GM12873 (cell line): ENCODE results near the gene OCEL1.

Source experiments
- TF ChIP-seq, protein P1 (sequence below): IDR thresholded peaks from 2 replicates; pipeline ENCODE4 v1.5.1; 2012; ENCODE audit warnings: low read depth, mild to moderate bottlenecking, moderate library complexity, low read length, control low read depth; ENCODE audit not compliant: insufficient read depth; ENCODE audit errors: missing control alignments

OCEL1 gene

DNA sequence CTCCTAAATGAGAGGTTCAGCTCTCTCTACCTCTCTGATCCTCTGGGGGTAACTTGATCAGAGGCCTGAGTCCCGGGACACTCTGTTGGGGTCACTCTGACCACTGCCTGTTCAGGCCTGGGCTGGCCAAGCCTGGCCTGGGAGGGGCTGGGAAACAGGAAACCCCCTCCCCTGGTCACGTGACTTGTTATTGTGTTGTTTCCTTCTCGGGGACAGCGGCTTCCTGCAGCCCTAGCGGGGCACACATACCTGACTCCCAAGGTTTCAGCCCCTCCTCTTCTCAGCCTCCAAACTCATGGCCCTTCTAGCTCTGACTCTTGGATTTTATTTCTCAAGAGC, 38.6 kb downstream of the OCEL1 start, which contains the start of gene USHBP1:
TSS of gene USHBP1 (minus strand) at position 105 of the 339 bp plus-strand sequence. CDS start 446 bp downstream, outside the sequence.
- TF ChIP-seq, protein P1, sequence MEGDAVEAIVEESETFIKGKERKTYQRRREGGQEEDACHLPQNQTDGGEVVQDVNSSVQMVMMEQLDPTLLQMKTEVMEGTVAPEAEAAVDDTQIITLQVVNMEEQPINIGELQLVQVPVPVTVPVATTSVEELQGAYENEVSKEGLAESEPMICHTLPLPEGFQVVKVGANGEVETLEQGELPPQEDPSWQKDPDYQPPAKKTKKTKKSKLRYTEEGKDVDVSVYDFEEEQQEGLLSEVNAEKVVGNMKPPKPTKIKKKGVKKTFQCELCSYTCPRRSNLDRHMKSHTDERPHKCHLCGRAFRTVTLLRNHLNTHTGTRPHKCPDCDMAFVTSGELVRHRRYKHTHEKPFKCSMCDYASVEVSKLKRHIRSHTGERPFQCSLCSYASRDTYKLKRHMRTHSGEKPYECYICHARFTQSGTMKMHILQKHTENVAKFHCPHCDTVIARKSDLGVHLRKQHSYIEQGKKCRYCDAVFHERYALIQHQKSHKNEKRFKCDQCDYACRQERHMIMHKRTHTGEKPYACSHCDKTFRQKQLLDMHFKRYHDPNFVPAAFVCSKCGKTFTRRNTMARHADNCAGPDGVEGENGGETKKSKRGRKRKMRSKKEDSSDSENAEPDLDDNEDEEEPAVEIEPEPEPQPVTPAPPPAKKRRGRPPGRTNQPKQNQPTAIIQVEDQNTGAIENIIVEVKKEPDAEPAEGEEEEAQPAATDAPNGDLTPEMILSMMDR = no peak

DNA sequence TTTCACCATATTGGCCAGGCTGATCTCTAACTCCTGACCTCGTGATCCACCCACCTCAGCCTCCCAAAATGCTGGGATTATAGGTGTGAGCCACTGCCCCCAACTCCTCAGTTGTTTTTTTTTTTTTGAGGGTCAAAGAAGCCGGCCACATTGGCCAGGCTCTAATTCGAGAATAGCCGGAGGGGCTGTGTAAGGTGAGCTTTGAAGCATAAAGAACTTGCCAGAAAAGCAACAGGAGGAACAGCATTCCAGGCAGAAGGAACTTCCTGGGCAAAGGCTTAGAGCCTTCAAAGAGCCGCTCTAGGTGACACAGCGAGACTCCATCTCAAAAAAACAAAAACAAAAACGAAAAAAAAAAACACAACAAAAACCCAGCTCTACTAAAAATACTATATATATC, 40.0 kb downstream of the OCEL1 start:
- TF ChIP-seq, protein P1 = no peak

DNA sequence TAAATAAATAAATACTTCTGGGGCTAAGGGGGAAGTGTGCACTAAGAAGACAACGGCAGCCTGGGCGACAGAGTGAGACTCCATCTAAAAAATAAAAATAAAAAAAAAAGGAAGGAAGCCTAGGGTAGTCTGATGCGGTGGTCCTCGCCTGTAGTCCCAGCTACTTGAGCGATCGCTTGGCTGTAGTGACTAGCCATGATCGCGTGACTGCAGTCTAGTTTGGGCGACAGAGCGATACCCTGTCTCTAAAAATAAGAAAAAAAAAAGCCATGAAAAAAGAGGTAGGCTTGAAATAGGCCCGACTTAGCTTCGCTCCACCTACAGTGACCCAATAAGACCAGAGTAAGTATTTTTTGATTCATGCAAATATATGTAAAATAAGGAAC, 40.6 kb downstream of the OCEL1 start:
- TF ChIP-seq, protein P1 = no peak

DNA sequence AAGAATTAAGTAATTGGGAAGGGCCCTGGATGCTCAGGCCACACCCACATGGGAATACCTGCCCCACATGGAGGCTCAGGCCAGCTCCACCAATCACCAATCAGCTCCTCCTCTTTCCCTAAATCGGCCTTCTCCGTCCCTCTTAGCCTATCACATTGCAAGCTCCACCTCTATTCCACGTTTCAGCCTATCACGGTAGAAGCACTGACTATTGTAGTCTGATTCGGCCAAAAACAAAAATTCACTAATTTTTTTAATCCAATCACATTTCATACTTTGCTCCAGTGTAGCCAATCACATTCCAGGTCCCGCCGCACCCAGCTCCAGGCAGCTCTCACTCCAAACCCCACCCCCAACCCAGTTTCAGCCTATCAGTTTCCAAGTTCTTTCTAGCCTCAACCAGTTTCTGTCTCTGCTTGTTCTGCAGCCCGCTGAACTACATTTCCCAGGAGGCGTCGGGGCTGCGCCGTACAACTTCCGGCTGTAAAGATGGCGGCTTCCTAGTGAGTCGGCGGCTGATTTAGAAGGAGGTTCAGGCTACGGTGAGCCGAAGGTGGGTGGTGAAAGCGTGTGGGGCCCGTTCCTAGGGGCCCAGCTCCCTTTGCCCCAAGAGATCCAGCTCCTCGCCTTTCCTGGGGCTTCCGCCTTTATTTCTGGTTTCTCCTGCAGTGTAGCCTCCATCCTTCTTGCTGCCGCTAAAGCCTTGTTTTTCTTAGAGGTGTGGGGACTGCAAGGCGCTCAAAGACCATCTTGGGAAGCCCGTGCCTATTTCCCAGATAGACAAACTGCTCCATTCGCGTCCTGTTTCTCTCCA, 41.2 kb downstream of the OCEL1 start, which contains the start of gene BABAM1:
TSS of gene BABAM1 (plus strand) at position 469 of the 814 bp plus-strand sequence. CDS start 1,364 bp downstream, outside the sequence.
- TF ChIP-seq, protein P1 = no peak

DNA sequence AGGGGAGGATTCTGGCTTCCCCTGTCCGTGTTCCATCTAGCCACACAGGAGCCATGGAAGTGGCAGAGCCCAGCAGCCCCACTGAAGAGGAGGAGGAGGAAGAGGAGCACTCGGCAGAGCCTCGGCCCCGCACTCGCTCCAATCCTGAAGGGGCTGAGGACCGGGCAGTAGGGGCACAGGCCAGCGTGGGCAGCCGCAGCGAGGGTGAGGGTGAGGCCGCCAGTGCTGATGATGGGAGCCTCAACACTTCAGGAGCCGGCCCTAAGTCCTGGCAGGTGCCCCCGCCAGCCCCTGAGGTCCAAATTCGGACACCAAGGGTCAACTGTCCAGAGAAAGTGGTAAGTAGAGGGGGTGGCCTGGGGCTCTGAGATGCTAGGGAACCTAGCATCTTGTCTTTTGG, 42.7 kb downstream of the OCEL1 start:
- TF ChIP-seq, protein P1 = no peak

DNA sequence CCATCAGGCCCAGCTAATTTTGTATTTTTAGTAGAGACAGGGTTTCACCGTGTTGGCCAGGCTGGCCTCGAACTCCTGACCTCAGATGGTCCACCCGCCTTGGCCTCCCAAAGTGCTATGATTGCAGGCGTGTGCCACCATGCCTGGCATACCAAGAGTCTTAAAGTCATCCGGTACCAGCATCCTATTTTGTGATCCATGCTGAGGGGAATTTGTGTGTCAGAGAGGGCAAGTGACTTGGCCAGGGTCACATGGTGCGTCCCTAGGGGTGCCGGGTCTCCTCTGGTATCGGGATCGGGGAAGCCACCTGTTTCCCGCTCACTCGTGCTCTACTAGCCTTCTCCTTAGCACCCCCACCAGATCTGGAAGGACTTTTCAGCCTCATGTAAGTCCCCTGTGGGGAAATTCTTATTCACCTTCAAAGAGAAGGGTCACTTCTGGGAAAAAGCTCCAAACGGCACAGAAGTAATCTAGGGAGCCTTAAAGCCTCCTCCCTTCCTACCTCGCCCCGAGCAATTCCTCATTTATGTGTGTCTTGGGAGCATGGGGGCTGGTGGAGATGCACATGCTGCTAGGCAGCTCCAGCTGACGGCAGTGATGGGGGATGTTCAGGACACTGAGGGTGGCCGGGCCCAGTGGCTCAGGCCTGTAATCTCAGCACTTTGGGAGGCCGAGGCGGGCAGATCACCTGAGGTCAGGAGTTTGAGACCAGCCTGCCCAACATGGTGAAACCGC, 49.6 kb downstream of the OCEL1 start:
- TF ChIP-seq, protein P1 = no peak
